ENCODE measurements around the gene KLHL35.

DNA sequence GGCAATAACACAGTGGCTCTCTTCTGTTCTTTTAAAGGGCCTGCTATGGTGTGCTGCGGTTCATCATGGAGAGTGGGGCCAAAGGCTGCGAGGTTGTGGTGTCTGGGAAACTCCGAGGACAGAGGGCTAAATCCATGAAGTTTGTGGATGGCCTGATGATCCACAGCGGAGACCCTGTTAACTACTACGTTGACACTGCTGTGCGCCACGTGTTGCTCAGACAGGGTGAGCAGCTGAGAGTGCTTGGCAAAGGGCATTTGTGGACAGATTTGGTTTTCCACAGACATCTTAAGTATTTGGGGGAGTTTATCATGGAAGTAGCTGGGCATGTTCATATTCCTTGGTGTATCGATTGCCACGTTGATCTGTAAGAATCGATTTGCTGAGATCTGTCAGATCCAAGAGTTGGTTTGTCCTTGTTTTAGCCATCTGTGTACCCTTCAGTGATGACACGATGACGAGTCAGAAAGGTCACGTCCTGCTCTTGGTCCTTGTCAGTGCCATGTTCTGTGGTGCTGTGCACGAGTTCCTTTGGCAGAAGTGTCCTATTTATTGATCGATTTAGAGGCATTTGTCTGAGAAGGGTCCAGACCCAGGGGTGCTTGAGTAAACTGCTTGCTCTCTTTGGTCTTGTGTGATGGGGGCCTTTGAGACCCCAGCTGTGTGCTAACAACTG is 28.9 kb downstream of the KLHL35 start:
- TF ChIP-seq CTCF (IDR thresholded peaks at IDR 0.05; ENCODE audit: insufficient read depth, low read length, poor library complexity, severe bottlenecking) (no peak), EZH2phosphoT487 (conservative IDR thresholded peaks at IDR 0.05; ENCODE audit: low read length) (no peak)

Measured in SU-DHL-6 (cell line).